Measurements from ENCODE around the gene CUX1.
"Not testable (repeated sequence)": the region's sequence is repeated elsewhere in the genome, so short reads cannot be mapped to it uniquely, and the experiment has no call there.

The CUX1 gene

DNA sequence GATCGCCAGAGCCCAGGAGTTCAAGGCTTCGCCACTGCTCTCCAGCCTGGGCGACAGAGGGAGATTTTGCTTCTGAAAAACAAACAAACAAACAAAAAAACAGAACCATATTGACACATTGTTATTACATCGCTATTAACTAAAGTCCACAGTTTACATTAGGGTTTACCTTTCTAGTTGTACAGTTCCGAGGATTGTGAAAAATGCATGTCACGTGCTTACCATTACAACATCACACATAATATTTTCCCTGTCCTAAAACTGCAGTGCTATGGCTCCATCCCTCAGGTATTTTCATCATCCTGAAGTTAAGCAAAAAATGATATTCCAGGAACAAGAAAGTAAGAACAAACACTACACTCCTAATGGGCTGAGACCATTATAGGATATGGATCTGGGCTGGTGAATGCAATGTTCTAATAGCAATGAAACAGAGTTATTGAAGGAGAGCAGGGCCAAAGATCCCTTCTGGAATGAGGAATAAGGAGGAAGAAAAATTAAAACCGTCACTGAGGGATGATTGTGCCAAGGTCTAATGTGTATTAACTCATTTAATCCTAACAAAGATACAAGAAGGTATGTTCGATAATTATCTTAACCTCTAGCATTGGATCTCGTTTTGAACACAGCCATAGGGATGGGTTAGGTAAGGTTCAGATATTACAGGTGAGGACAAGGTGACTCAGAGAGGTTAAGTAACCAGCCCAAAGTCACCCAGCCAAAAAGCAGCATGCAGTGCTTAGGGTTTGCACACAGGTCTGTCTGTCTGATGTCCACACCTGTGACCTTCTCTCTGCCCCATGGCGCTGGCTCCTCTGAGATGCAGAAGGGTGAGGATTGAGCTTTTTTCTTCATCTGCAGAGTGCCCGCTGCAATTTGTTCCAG is 14.0 kb upstream of the CUX1 start:
- no peak for DNase-seq

DNA sequence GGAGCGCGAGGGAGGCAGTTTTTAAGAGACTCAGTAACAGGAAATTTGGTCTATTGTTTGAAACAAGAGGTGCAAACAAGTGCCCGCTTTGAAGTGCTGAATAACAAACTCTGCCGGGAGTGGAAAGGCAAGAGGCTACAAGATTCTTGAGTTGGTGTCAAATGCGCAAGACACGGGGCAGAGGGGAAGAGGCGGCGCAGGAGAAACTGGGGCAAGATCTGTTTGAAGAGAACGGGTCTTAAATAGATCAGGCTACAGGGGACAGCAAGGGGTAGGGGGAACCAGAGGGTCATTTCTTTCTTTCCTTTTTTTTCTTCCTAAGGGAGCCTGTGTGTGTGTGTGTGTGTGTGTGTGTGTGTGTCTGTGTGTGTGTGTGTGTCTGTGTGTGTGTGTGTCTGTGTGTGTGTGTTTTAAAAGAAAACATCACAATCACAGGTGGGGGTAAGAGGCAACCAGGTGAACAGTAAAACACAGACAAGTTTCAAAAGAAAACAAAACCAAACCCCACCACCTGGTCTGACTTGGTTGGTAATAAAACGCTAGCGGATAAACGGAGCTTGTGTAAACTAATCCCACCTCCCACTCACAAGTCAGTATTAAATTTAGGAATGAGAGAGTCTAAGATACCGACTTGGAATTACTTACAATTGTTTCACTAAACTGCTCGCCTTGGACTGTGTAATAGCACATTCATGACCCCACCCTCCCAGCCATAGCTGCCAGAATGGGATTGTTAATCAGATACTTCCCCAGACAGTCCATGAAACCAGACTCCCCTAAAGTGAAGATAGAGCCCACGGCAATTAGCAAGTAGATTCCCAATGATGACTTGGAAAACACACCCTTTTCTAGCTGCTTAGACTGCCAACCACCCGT is 13.1 kb upstream of the CUX1 start:
- DNase-seq = no peak

DNA sequence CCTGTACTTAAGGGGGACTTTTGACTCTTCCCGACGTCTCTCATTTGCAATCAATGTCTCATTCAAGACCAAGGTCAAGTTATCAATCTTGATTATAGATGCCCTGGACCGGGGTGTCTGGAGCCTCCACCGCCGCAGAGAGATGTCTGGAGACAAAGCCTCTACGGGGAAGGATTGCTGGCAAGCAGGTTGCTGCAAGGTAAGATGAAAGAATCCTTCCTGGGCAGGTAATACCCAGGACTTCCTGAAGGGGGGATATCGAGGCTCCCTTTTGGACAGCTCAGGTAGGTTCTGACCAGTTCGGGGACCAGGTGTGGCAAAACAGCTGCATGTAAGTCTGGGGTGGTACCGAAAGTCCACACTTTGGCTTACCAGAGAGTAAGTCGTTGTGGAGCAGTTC is 12.5 kb upstream of the CUX1 start:
- DNase-seq = peak; percentile 10

DNA sequence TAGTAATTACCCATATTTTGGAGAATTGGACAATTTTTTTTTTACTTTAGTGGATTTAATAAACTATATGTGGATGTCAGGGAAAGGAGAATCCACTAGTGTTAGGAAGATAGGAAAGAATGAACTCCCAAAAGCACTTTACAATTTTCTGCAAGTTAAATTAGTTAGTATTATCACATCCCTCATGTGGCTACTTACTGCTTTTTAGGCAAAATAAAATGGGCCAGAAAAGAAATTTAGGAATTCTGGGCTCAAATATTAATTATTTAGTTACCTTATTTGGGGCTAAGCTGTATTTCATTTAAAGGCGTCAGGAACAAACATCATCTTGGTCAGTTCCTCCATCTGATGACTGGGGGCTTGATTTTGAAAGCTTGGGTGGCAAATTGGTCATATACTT is 4.8 kb upstream of the CUX1 start:
- no peak for DNase-seq

DNA sequence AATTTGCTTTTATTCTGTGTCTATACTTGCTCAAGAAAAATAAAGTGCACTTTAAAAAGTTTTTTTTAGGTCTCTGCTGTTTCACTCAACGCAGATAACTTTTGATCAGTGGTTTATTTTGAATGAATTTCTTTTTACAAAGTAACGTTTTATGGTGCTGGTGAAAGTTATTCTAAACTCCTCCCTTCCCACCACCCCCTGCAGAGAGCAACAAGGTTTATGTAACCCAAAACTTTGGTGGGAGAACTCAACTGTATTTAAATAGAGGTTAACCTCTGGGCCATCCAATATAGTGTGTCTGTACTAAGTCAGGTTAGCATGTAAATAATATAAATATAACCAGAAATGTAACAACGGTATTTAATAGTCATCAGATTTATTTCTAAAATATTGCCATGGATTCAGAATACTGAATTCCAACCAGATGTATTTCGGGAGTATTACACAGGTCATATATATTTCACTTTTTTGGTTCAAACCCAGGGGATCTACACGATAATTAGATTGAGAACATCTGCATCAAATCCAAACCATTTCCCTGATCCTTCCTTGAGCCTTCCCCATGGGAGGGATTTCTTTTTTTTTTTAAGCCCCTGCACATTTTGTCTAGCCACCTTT is 3.9 kb upstream of the CUX1 start:
- no peak for DNase-seq

DNA sequence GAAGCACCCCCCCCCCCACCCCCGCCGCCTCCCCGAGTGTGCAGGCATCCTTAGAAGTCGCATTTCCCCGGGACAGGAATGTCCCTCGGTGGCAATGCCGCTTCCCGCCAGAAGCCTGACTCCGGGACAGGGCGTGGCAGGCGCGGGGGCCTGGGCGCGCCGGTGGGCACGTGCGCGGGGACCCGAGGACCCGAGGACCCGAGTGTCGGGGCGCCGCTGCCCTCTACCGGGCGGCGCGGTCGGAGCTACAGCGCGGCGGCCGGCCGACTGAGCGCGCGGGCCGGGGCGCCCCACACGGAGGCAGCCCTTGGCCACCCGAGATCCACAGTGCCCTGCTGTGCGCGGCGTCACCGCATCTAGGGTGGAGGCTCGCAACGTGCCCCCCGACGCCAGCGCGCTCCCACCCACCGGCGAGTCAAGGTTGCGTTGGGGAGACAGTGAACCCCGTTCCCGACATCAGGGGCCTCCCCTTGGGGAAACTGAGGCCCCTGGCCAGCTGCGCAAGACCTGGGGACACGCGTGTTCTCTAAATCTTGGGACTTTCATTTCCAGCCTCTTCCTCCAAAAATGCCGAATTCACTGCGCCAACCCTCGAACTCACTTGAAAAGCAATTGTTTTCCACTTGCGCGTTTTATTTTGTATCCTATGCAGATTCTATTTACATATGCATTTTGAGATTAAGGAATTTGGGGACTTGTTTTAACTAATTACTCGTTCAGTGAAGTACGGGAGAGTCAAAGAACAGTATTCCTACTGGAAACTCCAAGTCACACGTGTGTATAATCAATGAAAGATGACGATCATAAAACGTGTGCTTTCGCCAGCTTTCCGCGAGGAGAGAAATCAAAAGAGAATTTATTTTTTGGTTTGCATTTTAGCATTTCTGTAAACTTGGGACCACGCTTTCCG is 3.1 kb upstream of the CUX1 start:
- DNase-seq = peak; percentile 48

DNA sequence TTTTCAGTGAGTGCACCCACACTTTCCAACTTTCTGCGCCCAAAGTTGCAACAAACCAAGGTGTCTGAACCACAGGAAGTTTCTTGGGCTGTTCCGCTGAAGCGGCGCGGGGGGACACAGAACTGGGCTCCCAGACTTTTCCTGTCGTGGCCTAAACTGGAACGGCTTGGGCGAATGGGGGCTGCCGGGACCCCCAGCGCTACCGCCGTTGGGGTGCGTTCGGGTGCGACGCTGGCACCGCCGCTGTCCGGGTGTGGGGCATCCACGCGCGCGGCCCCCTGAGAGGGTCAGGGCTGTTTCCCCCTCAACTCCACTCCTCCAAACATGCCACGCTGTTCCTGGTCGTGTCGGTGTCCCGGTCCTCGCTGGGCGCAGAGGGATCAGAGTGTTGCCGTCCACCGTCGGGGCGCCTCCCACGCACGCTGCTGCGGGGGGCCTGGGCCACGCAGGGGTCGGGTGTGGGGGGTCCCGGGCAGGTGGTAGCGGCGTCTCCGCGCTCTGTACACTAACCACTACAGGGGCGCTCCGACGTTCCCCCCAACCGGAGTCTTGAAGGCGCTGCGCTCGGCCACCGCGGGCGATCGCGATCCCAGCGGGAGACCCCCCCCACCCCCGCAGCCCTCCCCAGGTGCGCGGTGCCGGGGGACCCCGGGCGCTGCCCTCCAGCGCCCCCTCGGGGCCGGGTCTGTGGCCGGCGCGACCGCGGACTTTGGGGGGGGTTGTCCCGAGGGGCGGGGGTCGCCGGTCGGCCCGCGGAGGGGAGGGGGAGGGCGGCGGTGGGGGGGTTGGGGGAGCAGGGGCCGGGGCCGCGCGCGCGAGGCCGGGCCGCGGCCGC is 2.2 kb upstream of the CUX1 start:
- DNase-seq = no peak

DNA sequence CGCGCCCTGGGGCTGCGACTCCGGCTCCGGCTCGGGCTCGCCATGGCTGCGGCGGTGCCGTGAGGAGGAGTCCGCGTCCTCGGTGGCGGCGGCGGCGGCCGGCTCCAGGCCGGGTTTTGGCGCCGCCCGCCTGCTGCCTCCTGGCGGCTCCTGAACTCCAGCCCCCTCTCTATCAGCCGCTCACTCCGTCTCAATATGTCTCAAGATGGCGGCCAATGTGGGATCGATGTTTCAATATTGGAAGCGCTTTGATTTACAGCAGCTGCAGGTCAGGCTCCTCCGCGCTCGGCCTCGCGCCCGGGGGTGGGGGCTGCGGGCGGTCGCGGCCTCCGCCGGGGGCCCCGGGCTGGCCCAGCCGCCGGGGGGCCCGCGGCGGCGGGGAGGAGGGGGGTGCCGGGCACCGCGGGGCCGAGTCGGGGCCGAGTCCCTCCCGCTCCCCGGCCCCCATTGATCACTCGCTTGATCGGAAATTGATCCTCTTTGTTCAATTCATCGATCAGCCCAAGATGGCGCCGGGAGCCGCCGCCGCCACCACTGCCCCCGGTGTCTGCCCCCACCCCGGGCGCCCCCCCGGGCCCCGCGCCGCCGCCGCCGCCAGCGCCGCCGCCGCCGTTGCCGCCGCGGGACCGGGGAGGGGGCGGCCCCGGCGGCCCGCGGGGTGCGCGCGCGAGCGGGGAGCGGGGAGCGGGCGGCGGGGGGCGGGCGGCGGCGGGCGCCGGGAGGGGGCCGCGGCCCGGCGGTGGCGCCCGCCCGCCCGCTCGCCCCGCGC is 1.4 kb upstream of the CUX1 start:
- peak; percentile 77 for DNase-seq

DNA sequence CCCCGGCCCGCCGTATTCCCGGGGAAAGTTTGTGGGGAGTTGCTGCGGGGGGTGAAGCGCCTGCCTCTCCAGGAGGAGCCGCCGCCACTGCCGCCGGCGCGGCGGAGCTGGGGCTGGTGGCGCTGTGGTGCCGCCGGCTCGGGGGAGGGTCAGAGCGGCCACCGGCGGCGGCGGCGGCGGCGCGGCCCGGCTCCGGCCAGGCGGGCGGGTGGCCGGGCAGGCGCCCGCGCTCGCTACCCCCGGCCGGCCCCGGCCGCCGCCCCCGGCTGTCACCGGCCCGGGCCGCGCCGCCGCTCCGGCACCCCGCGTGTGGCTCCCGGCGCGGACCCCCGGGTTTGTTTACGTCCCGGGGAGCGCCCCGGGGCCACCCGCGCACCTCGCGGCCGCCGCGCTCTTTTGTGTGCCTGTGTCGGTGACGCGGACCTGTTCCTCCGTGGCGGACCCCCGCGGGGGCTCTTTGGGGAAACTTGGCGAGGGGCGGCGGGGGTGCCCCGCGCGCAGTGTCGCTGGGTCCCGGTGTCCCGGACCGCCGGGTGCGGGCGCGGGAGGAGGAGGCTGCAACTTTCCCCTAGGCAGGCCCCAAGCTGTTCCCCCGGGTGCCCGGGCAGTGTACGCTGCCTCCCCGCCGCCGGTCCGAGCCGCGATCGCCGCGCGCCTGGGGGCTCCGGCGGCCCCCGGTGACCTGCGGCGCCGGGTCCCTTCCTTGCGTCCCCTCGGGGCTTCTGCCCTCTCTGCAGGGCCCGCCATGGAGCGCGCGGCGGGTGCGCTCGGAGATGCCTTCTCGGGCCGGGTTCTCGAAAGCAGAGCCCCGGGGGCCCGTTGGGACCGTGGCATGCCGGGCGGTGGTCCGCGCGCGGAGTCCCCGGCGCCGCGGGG is 593 bp upstream of the CUX1 start:
- peak; percentile 30 for DNase-seq

DNA sequence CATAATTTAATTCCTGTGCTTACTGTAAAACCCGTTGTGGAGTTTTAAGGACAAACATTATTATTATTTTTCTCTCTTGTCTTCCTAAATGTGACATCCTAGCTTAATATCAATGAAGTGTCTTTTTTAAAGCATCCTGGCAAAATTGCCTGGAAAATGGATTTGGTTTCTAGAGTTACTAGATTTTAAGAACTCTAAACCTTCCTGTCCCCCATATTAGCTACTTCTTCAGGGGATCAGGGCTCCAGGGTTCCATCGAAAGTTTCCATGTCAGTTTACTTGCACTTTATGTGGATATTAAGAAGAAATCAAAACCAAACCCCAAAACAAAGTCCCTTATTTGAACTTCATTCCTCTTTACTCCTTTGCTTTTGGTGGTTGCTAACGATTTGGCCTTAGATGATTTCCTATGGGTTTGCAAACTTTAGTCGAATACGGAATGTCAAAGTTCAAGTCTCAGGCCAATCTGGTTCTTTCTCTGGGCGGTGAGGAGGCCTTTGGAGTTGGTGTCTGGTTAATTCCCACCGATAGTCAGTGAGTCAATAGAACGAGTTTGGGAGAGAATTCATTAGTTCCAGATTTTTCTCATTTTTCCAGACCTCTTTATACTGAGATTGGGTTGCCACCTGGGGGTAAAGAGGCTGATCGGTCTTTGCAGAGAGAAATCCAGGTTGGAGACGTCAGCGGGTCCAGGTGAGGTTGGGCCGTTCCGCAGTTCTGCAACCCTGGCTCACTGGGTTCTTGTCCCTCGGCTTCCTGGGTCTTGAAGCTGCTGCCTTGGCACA is 1.1 kb downstream of the CUX1 start:
- no peak for DNase-seq

DNA sequence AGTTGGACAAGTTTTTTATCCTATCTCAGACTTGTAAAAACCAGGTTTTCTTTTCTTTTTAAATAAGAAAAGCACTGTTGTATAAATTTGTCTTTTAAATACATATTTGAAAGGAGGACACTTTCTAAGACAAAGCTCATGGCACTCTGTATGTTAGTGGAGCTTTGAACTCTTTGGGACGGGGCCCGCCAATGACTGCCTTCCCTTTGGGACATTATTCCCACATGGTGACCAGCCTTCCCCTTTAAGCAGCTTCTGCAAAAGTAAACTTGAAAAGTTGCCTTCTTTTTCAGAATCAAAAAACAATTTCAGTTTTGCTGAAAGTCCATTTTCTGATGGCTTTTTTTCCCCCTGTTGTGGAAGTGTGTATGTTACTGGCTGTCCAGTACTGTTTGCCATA is 1.8 kb downstream of the CUX1 start:
- no peak for DNase-seq

DNA sequence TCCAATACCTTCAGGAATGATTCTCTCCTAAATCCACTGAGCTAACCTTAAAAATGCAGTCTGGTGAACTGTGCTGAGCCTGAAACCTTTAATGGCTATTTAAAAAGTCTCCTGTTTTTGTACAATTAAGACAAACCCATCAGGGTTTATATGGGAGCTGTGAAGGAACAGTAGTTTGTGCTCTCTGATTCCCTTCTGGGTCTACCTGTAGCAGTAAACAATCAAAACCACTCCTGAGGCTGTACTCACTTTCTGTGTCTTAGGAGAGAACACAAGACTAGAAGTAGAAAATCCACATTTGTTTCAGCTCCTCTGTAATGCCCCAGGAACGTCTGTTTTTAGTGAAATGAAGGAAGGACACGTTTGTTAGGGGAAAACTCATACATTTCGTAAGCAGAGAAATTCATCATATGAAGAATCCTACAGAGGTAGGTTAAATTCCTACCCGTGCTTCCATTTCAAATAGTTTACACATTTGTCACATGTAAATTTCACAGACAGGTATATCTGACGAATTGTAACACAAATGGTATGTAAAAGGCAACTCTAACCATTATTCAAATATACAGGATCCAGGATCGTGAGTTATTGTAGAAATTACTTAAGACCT is 2.6 kb downstream of the CUX1 start:
- DNase-seq = peak; percentile 15

DNA sequence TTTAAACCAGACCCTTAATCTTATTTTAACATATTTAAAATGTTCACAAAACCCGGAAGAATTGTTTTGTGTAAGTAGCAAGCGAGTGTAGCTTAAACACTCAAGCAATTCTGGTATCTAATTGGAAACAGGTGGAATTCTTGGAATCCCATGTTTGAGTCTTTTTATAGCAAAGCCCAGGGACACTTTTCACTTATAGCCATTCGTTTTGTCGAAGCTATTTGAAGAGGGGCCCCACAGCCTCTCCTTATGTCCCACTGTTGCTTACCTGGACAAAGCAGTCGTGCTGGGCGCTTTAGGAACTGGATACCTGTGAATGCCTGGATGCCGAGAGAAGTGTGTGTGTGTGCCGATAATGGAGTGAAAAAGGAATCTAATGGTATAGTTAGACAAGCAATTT is 3.3 kb downstream of the CUX1 start:
- no peak for DNase-seq

DNA sequence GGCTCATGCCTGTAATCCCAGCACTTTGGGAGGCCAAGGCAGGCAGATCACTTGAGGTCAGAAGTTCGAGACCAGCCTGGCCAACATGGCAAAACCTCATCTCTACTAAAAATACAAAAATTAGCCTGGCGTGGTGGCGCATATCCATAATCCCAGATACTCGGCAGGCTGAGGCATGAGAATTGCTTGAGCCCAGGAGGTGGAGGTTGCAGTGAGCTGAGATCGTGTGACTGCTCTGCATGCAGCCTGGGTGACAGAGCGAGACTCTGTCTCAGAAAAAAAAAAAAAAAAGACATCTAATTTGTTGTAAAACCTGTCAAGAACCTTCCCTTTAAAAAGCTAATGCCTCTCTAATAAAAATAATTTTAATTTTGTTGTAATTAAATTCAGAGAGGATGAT is 5.2 kb downstream of the CUX1 start:
- not testable (repeated sequence) for DNase-seq

DNA sequence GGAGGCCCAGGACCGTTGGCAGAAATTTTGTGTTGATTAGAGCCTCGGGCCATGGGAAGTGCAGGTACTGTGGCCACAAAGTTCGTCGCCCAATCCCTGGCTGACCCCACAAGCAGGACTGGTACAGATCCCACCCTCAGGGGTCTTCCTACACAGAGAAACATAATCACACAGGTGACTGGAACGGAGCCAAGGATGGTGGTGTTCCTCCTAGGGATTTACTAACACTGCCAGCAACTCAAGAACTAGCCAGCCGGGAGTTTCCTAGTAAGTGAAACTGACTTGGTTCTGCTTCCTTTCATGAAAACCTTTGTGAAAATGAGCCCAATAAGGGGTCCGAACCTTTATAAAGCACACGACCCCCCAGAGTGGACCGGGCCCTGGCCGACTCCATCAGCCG is 5.7 kb downstream of the CUX1 start:
- DNase-seq = no peak

DNA sequence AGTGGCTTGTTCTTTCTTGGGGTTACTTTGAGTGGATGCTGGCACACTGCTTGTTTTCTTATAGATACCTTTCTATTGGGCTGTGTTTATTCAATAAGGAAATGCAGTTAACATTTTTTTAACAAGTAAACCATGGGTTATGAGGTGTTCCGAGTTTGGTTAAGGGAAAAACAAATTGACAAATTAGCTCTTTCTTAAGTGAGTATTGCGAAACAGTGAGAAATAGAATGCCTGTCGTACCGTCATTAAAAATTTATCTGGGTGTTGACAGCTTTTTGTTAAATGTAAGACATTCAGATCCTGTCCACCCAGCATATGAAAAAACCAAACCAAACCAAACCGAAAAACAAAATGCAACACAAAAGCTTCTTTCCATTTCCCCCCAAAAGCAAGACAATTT is 6.2 kb downstream of the CUX1 start:
- no peak for DNase-seq

DNA sequence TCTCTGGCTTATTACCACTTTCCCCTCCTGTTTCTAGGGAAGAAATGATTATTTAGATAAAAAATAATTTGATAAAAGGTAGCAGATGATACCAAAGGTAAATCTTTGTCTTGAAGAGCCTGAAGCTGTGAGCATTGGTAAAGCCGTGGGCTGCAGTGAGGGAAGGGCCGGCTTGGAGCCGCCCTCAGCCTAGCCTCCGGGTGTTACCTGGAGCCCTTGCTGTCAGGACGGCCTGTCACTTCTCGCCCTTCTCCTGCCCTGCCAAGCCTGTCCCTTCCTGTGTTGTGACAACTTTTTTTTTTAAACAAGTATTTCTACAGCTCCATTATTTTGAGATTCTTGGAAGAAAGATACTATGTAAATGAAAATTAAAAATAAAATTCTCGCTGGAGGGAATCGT is 7.0 kb downstream of the CUX1 start:
- no peak for DNase-seq

DNA sequence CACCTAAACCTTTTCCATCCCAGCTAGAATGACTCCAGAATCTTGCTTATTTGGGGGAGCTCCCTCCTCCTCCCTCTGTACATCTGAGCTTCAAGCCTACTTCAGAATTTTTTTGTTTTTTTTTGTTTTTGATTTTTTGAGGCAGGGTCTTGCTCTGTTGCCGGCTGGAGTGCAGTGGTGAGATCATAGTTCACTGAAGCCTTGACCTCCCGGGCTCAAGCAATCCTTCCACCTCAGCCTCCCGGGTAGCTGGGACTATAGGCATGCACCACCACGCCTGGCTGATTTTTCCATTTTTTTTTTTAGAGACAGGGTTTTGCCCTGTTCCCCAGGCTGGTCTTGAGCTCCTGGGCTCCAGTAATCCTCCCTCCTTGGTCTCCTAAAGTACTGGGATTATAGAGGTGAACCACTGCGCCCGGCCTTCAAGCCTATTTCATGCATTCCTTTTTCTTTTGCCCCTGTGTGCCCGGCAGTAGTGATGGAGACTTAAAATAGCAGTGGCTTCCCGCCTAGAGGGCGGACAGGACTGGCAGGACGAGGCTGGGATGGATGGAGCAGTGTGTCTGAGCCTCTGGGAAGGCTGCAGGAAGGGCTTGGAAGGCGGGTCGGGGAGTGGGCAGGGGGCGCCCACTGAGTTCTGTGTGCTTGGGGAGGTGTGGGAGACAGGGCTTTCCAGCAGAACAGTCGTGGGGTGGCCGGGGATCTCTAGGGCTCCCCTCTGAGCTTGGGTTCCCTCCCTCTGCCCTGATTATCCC is 8.8 kb downstream of the CUX1 start:
- no peak for DNase-seq

Data from NCI-H526 treated with DMSO at 0.1 percent for 48 hours (cell line).